ENCODE results near the gene MTMR10.

MTMR10 gene

DNA sequence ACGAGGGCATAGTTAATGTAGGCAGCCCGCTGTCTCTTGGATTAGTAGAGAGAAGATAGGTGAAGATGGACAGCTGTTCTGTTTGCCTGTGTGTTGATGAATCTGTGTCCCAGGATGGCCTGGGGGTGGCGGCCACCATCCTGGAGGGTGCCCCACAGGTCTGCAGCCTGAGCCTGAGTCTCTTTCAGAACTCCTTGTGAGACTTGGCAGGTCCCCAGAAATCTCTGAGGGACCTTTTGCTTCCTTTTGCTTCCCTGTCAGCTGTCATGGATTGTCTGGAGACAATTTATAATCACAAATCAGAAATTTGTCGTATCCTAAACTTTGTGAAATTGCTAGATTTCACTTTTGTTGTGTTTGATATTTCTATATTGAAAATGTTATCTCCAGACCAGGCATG, 70.3 kb downstream of the MTMR10 start:
- no peak overlapping the region for H3K27ac ChIP-seq
- TF ChIP-seq, protein P1, sequence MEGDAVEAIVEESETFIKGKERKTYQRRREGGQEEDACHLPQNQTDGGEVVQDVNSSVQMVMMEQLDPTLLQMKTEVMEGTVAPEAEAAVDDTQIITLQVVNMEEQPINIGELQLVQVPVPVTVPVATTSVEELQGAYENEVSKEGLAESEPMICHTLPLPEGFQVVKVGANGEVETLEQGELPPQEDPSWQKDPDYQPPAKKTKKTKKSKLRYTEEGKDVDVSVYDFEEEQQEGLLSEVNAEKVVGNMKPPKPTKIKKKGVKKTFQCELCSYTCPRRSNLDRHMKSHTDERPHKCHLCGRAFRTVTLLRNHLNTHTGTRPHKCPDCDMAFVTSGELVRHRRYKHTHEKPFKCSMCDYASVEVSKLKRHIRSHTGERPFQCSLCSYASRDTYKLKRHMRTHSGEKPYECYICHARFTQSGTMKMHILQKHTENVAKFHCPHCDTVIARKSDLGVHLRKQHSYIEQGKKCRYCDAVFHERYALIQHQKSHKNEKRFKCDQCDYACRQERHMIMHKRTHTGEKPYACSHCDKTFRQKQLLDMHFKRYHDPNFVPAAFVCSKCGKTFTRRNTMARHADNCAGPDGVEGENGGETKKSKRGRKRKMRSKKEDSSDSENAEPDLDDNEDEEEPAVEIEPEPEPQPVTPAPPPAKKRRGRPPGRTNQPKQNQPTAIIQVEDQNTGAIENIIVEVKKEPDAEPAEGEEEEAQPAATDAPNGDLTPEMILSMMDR (conservative IDR thresholded peaks at IDR 0.05): no peak

DNA sequence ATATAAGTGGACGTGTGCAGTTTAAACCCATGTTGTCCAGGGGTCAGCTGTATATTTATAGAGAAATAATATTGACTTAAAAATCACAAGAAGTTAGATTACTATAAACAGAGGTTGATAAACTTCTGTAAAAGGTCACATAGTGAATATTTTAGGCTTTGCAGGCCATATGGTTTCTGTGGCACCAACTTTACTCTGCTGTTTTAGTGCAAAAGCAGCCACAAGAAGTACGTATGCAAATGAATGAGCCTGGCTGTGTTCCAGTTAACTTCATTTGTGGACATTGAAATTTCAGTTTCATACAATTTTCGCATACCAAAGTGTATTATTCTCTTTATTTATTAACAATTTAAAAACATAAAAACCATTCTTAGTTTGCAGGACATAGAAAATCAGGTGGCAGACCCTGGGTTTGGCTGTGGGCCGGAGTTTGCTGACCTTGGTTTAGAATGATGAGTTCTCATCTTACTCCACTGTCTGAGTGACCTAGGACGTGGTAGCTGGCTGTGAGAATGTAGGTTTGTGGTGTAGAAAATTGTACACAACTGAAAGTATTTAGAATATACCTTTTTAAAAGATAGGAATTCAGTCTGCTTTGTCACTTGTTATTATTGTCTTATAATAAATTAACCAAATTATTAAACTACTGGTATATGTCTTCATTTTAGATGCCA, 71.4 kb downstream of the MTMR10 start:
- TF ChIP-seq, protein P1 (conservative IDR thresholded peaks at IDR 0.05): no peak
- H3K27ac ChIP-seq: no peak overlapping the region

DNA sequence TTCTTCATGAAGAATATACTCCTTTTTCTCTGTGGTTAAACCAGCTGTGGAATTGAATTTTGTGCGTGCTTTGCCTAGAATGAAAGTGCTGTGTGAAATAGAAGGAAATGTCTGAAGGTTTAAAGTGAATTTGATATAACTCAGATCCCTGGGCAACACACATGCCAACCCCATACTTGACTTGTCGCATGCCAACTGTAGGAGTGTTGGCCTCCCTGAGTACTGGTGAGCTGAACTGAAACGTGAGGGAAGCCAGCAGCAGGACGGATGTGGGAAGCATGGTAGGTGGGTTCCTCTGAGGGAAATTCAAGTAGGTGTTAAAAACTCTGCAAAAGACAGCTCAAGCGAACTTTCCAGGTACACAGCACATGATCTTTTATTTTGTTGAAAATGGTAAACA, 73.1 kb downstream of the MTMR10 start:
- H3K27ac ChIP-seq: no peak overlapping the region
- TF ChIP-seq, protein P1 (conservative IDR thresholded peaks at IDR 0.05): no peak

DNA sequence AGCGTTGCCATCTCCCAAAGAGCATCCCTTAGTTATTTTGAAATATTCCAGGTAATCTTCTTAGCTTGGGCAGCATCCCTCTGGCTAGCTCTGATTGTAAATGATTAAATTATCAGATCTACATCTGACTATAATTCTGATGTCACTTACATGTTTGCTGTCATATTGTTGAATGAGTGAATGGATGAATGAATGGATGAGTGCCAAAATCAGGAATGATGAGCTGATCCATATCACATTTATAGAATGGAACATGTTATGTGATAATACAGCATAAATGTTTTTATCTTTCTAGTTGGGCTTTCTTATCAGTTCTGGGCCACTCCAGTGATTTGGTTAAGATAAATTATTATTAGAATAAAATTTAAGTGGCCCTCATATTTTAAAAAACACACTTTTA, 73.8 kb downstream of the MTMR10 start:
- H3K27ac ChIP-seq: no peak overlapping the region
- TF ChIP-seq, protein P1 (conservative IDR thresholded peaks at IDR 0.05): no peak

DNA sequence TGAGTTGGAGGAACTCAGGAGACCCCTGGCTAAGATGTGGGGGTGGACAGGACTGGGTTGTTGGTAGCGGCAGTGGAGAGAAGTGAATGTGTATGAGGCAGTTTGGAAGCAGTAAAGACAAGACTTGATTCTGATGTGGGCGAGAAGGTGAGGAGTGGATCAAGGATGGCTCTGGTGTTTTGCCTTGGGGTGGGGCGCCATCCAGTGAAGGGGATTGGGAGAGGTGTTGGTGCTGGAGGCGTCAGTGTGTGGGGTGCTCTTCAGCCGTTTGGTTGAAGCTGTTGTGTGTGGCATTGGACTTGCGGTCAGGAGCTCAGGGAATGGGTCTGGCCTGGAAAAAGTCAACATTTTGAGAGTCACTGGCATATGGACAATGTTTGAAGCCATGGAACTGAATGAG, 74.4 kb downstream of the MTMR10 start:
- TF ChIP-seq, protein P1 (conservative IDR thresholded peaks at IDR 0.05): no peak
- H3K27ac ChIP-seq: no peak overlapping the region

DNA sequence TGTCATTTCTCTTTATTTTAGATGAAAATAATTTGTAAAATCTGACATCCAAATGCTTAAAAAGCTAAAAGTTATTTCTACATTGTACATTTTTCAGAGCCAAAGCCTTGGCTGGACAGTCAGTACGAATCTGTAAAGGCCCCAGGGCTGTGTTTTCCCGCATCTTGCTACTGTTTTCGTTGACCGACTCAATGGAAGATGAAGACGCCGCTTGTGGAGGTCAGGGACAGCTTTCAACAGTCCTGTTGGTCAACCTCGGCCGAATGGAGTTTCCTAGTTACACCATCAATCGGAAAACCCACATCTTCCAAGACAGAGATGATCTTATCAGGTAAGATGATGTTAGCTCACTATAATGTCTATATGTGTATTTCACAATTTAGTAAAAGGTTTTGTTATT, 77.7 kb downstream of the MTMR10 start:
- H3K27ac ChIP-seq: no peak overlapping the region
- TF ChIP-seq, protein P1 (conservative IDR thresholded peaks at IDR 0.05): no peak

DNA sequence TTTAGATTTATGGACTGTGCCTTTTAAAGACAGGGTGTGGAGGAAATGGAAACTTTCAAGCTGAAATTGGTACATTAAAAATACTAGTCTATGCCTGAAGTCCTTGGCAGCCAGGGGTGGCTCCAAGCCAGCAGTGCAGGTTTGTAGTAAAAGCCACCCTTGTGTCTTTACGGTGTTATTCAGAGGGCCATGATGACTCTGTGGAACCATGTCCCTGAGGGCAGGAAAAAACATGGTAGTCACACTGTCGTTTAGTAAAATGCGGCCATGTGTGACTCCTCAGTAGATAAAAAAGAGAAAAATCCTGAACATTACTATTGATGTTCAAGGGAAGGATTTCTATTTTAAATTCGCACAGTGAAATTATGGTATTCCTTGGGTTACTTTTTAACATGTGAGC, 85.1 kb downstream of the MTMR10 start:
- peak overlapping the region; percentile 58 for H3K27ac ChIP-seq
- TF ChIP-seq, protein P1 (conservative IDR thresholded peaks at IDR 0.05): no peak
